OCI-LY7 (cell line): Measurements from ENCODE around the gene AIP.

ENCODE experiments used
- EZH2phosphoT487 ChIP-seq: fragments of 200-600 bp; sonication (generic); IDR thresholded peaks from 2 replicates; pipeline ENCODE4 v1.6.1; 2018; ENCODE audit warnings: low read depth, borderline replicate concordance, mild to moderate bottlenecking, mixed run types, antibody characterized with exemption, low read length, moderate library complexity, mixed read lengths
- TF ChIP-seq, protein P1 (sequence below): fragments of 200-600 bp; sonication (generic); conservative IDR thresholded peaks from 2 replicates; pipeline ENCODE4 v1.5.1; 2014; ENCODE audit warnings: mild to moderate bottlenecking, antibody characterized with exemption, low read length, moderate library complexity, mixed read lengths

- TF ChIP-seq, protein P1, sequence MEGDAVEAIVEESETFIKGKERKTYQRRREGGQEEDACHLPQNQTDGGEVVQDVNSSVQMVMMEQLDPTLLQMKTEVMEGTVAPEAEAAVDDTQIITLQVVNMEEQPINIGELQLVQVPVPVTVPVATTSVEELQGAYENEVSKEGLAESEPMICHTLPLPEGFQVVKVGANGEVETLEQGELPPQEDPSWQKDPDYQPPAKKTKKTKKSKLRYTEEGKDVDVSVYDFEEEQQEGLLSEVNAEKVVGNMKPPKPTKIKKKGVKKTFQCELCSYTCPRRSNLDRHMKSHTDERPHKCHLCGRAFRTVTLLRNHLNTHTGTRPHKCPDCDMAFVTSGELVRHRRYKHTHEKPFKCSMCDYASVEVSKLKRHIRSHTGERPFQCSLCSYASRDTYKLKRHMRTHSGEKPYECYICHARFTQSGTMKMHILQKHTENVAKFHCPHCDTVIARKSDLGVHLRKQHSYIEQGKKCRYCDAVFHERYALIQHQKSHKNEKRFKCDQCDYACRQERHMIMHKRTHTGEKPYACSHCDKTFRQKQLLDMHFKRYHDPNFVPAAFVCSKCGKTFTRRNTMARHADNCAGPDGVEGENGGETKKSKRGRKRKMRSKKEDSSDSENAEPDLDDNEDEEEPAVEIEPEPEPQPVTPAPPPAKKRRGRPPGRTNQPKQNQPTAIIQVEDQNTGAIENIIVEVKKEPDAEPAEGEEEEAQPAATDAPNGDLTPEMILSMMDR: no peak
- no peak for TF ChIP-seq EZH2phosphoT487
These were observed 50.1 kb downstream of the AIP start for GRCh38 chr11:67532889-67533288.
